Brain pericyte (primary cell): Measurements from ENCODE around the gene THYN1.
A peak's percentile ranks its signal among the peaks of the same experiment; 100 is the strongest.
"Not testable (repeated sequence)": the region's sequence is repeated elsewhere in the genome, so short reads cannot be mapped to it uniquely, and the experiment has no call there.

Source experiments
- DNase-seq: peaks from one replicate; pipeline ENCODE4 v3.0.0-alpha.2; 2012; ENCODE audit warnings: low read depth, low spot score

Gene THYN1

GRCh38 chr11:134253188-134253993, at the start of gene THYN1, which contains the start of gene ACAD8:
TSS of gene THYN1 (minus strand) at chr11:134253352. CDS start at chr11:134252882, 470 bp downstream.
TSS of gene ACAD8 (plus strand) at chr11:134253568. CDS start at chr11:134253601, 33 bp downstream.
- peak; percentile 90 for DNase-seq

GRCh38 chr11:134294664-134295063, 41.5 kb upstream of the THYN1 start:
- DNase-seq = no peak

GRCh38 chr11:134293119-134294113, 40.3 kb upstream of the THYN1 start:
- DNase-seq = no peak

GRCh38 chr11:134292661-134293060, 39.5 kb upstream of the THYN1 start:
- no peak for DNase-seq

- DNase-seq = no peak
Measured at GRCh38 chr11:134291196-134291595, 38.0 kb upstream of the THYN1 start.

- no peak for DNase-seq
Measured at GRCh38 chr11:134290646-134291045, 37.5 kb upstream of the THYN1 start.

- no peak for DNase-seq
Measured at GRCh38 chr11:134289789-134290188, 36.6 kb upstream of the THYN1 start.

- DNase-seq = no peak
Measured at GRCh38 chr11:134289167-134289566, 36.0 kb upstream of the THYN1 start.

GRCh38 chr11:134288486-134288885, 35.3 kb upstream of the THYN1 start:
- DNase-seq = no peak

- no peak for DNase-seq
Measured at GRCh38 chr11:134287561-134287960, 34.4 kb upstream of the THYN1 start.

GRCh38 chr11:134284349-134284748, 31.2 kb upstream of the THYN1 start:
- not testable (repeated sequence) for DNase-seq

- DNase-seq = no peak
Measured at GRCh38 chr11:134283461-134284230, 30.5 kb upstream of the THYN1 start.

GRCh38 chr11:134282121-134283045, 29.2 kb upstream of the THYN1 start:
- no peak for DNase-seq

GRCh38 chr11:134281635-134282034, 28.5 kb upstream of the THYN1 start:
- not testable (repeated sequence) for DNase-seq

GRCh38 chr11:134278356-134278755, 25.2 kb upstream of the THYN1 start:
- DNase-seq = no peak

- no peak for DNase-seq
Measured at GRCh38 chr11:134277183-134278001, 24.2 kb upstream of the THYN1 start.

GRCh38 chr11:134276396-134277182, 23.4 kb upstream of the THYN1 start:
- no peak for DNase-seq

- no peak for DNase-seq
Measured at GRCh38 chr11:134275534-134276395, 22.6 kb upstream of the THYN1 start, which contains the start of gene GLB1L3. TSS of gene GLB1L3 (plus strand) at chr11:134276379. CDS start at chr11:134276741, 362 bp downstream.
